Limb (tissue), 2 donors: ENCODE measurements around the gene TCF20.

Source experiments
- DNase-seq, 2 donors: peaks; one replicate each; pipeline ENCODE4 v3.0.0-alpha.2; 2016; ENCODE audit errors: extremely low spot score in 2 of 2

Gene TCF20

DNA sequence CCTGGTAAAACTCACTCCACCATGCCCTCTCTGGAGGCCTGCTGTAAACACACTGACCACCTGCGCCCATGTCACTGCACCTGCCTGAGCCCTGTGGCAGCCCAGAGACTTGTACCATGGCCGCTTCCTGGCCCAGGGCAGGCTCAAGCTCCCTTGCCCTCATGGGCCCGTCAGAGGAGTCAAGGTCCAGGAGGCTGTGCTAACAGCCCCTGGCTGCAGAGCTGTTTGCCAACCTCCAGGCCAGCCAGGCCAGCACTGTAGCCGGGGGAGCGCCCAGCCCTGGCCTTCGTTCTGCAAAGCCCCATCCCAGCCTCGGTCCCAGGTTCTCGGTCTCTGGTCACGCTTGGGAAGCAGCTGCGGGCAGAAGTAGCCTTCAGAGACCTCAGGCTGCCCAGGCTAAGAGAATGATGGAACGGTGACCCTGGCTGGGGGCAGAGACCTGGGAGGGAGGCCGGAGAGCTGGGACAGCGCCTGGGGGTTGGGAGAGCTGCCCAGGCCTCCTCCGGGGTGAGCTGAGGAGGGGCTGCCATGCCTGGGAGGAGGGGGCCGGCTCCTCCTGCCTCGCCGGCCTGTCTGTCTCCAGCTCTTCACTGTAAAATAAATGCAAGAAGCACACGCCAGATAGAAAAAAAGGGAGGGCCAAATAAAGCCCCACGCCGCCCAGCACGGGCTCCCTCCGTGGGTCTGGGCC is 11.9 kb upstream of the TCF20 start:
- DNase-seq, result peak in 1 of 2 donors; percentile 45

DNA sequence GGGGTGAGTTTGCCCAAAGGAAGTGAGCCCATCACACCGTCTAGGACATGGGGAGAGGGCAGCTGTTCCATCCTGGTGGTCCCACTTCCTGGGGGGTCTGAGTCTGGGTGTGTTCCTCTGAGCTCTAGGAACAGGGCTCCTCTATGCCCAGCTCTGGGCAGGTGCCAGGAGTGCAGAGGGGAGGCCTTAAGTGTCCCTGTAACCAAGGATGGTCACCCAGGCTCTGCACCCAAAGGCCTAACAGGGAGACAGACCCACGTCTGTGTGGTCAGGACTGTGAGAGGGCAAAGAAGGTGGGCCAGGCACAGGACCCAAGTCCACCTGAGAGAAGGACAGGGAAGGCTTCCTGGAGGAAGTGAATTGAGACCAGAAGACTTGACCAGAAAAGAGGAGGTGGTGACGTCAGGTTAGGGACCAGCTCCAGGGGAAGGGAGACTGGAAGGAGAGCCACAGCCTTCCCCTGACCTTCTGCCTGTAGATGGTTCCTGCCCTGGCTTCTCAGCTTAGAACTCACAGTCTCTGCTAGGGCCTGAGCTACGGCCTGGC is 11.3 kb upstream of the TCF20 start:
- DNase-seq, result peak in 1 of 2 donors; percentile 22

DNA sequence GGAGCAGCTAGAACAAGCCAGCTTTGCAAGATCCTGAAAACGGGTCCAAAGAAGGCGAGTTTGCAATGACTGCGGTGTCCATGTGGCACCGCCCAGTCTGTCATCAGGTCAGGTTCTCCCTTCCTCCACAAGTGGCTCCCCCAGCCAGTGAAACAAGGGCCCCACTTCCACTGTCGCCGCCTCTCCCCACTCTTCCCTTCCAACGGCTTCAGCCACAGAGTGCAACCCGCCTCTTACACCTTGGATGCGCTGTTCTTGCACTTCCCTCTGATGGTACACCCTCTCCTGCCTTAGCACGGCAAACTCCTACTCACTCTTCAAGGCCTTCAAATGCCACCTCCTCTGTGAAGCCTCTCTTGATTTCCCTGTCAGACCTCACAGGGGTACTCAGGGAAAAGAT is 10.8 kb upstream of the TCF20 start:
- peak in 1 of 2 donors; percentile 20 for DNase-seq

DNA sequence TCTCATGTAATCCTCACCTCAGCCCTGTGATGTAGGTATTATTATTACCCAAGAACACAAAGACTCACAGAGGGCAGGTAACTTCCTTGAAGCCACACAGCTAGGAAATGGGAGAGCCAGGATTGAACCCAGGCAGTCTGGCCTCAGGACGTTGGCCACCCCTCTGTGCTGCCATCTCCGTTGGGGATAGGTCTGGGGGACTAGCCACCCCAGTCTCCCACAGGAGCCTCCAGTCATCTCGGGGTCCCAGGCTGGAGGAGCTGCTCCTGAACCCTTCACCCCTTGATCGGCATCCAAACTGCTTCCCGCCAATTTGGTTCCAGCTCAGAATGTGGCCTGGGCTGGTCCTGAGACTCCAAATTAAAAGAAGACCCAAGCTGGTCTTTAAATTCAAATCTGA is 10.4 kb upstream of the TCF20 start:
- DNase-seq, result peak in 1 of 2 donors; percentile 16

DNA sequence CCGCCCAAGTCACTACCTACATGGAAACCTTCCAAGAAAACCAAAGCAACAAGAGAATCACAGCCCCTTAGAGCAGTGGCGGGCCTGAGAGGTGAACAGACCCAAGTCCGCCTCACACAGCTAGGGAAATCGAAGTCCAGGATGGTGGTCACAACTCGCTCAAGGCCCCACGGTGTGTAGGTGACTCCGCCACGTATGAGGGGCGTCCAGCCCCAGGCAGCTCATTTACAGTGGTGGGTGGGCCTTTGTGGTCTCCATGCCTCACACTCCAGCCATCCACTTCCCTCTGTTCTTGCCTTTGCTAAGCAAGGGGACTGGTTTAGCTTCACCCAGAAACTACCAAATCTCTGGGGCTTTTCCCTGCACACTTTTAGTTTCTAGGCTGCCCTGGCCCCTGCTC is 9.7 kb upstream of the TCF20 start:
- no peak for DNase-seq

DNA sequence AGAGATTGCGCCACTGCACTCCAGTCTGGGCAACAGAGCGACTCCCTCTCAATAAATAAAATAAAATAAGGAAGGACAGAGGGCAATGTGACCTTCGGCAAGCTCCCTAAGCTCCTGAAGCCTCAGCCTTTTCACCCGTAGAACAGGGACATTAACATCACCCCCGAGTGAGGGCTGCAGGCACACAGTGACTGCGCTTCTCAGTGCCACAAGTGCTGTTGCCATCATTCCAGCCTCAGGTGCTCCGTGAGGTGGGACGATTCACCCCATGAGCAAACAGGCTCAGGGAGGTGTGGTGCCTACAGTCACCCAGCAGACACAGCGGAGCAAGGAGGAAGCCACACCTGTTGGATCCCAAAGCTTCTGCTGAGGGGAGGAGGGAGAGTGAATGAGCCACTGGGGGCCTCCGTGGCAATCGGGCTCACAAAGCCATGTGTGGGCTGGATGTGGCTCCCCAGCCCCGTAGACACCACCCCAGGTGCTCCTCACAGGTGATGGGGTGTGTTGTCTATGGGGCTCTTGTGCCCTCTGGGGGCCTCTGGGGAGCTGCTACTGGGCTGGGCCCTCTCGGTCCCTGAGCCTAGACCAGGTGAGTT is 9.1 kb upstream of the TCF20 start:
- DNase-seq, result no peak

DNA sequence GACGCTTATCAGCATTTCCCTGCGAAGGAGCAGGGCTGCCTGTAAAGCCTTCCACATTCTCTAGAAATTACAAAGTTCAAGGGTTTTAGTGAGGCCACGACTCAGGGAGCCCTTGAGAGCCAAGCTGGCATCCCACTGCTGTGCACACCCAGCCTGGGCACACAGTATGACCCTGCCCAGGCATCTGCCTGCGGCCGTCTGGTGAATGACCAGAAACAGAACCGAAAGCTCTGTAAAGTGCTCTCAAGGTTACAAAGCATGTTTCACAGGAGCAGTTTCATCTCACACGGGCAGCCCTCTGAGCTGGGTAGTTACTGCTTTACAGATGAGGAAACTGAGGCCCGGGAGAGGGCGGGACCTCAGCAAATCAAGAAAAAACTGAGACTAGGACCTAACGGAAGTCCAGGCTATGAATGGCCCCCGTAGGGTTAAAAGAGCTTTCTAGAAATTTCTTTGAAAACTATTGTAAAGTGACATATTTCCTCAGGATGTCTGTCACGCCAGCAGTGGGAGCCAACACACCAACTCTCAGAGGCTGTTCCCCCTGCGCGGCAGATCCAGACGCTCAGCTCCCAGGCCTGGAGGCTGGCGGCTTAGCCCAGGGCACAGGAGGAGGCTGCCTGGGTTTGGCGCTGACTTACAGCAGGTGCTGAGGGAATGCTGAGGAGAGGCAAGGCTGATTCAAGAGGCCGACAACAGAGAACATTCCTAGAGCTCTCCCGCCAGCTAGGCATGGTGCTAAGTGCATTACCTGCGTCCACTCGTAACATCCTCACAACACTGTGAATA is 7.7 kb upstream of the TCF20 start:
- DNase-seq, result peak in 1 of 2 donors; percentile 67

DNA sequence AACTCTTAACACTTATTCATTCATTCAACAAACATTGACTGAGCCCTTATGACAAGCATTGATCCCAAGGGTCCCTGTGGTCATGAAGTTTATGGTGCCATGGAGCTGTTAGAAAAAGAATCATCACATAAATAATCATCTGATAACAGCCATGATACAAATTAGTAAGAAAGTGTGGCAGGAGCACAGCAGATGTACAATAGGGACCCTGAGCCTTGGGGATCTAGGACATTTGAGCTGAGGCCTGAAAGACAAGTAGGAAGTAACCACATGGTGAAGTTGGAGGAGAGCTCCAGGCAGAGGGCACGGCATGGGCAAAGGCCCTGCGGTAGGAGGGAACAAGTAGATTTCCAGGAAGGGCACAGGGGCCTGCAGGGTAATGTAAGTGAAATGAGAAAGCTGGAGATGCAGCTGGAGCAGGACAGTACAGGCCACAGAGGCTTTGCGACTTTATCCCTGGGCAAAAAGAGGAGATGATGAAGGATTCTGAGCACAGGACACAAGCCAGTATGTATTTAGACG is 6.8 kb upstream of the TCF20 start:
- no peak for DNase-seq

DNA sequence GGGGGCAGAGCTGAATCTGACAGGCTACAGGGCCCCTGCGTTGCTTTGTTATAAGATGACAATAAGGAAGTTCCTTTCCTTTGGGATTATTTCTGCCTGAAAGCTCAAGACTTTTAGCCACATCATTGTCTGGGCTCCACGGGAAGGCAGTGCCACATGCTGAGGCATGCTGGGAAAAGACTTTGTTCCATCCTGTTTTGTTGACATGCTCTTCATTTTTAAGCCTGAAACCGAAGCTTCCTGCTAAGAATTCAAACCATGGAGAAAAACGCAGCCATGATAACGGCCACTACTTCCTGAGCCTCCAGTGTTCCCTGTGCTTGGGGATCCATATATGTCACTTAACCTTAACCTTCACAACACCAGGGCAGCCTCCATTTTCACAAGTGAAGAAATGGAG is 5.5 kb upstream of the TCF20 start:
- DNase-seq, result no peak

DNA sequence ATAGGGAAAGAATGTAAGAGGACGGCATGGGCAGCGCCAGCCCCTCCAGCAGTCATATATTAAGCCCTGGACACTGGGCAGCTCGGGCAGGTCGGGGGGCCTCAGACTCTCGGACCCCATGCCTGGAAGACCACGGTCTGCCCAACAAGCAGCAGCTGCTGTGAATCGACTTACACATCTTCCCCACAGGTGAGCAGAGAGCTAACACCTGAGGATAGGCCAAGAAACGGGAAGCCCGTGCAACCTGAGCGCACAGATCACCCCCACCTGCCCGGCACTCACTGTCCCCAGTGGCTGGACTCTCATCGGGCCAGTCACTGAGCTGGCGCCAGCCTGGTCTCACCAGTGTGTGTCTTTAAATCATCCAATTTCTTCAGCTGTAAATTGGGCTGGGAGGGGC is 4.7 kb upstream of the TCF20 start:
- no peak for DNase-seq

DNA sequence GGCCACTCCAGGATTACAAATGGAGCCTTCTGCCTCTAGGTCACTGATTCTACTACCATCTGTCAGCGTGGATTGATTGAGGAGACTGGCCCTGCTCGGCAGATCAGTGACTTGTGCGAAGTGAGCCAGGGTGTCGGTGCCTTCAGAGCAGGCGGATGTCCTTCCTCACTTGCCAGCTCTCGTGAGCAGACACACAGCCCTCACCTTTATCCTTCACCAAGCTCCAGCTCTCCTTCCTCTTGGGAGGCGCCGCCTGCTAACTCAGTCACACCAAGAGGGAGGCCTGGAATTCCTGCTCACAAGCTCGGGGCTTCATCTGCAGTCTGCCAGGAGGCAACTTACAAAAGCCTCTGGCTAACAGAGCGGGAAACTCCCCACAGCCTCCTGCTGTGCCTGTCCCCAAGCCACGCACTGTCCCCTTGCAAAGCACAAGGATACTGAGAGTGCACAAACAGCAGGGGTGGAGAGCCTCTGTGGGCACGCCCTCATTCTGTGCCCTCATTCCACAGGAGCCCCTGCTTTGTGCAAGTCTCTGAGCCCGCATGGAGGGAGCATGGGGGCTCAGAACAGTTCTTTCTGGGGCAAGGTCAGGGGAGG is 3.5 kb upstream of the TCF20 start:
- no peak for DNase-seq

DNA sequence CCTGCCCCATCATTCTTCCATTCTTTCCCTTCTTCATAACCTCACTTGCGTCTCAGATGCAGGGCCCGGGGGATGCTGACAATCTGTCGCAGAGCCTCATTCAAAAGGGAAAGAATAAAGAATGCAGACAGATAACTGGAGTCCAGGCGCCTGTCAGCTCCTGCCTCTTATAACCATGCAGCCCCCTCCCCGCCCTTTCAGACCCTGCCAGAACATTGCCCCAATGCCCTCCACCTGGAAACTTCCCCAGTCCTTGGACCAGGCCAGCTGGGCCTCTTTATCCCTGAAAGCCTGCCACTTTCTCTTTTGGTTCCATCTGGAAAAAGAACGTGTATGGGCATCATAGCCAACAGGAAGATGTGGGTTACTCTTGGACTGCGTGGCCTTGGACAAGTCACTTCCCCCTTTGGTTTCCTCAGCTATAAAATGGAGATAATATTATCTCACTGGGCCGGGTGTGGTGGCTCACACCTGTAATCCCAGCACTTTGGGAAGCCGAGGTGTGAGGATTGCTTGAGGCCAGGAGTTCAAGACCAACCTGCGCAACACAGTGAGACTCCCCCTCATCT is 2.1 kb upstream of the TCF20 start:
- DNase-seq, result no peak

DNA sequence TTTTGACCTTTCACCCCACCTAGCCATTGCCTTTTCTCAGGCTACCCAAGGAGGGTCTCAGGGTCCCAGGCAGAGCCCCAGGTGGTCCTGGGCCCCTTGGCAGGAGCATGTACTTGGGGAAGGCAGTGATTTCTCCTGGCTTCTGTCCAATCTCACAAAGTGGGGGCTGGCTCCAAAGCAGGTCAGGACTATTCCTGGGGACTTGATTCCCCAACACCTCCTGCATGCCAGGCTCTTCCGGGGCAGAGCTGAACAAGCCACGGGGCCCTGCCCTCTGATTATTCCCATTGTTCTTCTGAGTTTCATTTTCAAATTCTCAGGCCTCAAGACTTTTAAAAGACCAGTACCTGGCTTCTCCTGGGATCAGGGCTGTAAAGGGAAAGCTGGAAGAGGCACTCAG is 1.5 kb upstream of the TCF20 start:
- no peak for DNase-seq

DNA sequence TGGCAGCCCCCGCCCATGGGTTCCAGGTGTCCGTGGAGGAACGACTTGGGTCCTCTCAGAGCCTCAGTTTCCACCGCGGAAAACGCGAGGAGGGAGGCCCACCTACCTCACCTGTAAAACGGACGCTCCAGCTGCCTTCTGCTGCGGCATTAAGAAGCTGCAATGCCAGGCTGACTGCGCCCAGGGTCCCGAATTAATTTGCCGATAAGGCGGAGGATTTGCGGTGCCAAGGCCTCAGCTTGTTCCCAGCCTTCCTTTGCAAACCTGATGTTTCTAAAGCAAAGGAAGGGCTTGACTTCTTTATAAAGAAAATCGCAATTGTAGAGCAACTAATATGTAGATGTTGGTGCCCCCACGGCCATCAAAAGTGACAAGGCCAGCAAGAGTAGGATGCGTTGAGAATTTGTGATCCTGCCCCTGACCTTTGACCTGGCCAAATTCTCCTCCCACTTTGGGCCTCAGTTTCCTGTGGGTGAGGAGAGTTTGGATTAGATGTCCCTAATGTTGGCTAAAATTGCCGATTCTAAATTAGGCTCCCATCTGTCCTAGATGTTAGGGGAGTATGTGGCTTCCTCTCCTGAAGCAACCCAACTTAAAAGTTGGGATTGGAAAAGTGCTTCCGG is 849 bp upstream of the TCF20 start:
- DNase-seq, result no peak

DNA sequence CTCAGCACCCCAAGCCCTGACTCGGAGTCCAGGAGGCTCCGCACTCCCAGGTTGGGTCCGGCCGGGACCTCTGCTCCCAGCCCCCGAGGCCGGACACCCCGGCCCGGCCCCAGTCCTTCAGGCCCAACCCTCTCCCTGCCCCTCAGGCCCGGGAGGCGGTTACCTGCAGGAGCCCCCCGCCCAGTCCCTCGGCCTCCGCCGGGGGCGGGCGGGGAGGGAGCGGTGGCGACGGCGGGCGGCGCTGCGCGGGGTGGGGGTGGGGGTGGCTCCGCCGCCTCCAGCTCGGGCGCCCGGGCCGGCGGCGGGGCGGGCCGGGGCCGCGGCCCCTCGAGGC is 310 bp downstream of the TCF20 start:
- DNase-seq, result no peak

DNA sequence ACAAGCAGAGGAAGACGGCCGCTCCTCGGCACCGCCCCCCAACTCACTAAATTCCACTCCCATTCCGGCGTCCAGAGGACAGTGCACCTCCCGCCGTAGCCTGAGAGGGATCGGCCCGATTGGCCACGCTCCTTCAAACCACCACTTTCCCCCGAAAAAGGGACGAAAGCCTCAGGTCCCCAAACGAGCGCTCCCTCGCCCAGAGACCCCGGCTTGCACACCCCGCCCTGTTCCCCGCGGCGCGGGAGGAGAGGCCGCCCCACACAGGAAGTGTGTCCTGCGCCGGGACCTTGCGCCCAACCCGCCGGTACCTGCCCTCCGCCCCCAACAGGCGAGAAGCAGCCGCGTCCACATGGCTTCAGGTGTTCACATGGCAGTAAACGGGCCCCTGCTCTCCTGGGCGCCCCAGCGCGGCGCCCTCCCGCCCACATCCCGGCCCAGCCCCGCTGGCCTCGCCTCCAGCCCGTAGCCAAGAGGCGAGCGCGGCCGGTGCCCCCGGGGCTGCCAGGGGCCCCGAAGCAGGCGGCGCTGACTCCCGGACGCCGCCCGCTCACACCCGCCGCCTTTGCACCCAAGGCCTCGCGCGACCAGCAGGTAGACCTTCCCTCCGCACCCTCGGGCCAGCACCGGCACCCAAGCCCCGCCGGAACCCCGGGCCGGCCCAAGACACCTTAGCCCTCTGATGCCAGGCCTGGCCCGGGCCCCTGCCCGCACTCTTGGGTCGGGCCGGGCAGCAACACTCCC is 849 bp downstream of the TCF20 start:
- DNase-seq, result peak in 1 of 2 donors; percentile 64

DNA sequence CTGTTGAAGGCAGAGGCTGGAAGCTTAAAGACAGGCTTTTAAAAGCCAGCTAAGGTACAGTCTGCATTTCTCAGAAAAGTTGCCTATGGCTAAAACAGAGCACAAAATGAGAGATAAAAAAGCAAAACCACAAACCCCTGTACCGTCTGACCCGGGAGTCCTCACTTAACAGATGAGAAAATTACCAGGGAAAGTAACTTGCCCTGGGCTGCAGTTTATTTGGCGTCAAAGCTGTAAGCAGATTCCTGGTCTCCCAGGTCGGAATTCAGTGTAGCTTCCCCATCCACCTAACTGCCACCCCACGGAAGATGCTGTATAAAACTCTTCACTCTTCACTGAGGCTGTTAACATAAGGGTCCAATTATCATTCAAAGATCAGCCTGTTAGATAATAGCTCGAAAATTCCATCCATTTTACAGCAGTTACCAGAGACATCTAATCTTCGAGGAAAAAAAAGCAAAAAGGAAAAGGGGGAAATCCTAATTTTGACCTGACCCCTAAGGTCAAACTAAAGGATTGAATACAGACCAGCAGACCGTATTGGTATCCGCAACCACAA is 1.5 kb downstream of the TCF20 start:
- no peak for DNase-seq

DNA sequence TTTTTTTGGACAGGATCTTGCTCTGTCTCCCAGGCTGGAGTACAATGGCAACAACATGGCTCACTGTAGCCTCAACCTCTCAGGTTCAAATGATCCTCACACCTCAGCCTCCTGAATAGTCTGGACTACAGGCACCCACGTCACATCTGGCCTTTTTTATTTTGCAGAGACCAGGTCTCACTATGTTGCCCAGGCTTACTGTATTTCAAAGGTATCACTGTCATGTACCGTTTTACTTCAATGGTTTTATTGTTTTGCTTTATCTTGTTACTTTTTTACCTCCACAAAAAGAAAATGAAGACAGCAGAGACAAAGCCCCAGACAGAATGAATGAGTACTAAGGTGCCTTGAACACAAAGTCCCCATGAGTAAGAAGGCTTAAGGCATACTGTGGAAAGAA is 5.1 kb downstream of the TCF20 start:
- no peak for DNase-seq

DNA sequence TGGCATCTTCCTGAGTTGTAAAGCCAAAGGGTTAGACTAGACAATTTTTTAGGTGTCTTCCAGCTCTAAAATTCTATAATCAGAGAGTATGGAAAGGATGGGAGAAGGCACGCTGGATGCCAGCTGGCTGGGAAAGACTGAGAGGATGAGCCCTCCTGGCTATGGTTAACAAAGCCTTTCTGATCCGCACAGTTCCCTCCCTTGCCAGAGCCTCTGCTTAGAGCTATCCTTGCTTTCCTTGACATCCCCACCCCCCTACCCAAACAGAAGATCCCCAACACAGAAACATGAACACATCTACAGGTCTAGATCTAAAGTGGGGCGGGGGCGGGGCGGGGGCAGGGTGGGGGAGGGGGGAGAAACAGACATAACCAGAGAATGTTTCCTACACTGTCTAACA is 6.5 kb downstream of the TCF20 start:
- DNase-seq, result no peak

DNA sequence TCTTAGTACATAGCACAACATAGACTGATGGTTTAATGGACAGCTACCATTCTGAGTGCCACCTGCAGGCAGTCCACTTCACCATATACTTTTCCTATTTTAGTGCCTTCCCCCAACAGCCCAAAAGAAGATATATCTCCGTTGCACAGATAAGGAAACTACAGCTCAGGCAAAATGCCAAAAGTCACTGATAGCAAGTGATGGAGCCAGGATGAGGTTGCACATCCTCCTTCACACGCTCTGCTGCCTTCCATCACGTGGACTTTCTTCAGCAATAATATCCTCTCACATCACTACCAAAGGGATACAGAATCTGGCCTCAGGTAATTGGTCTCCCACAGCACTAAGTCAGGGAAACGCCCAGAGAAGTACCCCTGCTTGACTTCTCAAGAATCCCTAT is 7.5 kb downstream of the TCF20 start:
- DNase-seq, result no peak
